ENCODE measurements around the gene NUMA1. TPM values are rescaled to one million over a fixed set of nuclear protein-coding genes. Genes with fewer than 3 reads are reported as not detected.

Gene NUMA1
- polyA plus RNA-seq, 1 donor (not counting 4 experiments of a cell fraction or from before 2014, with no cell fraction given): 38.8 TPM

GRCh38 chr11:72038491-72038890, 41.9 kb downstream of the NUMA1 start:
- H3K4me2 ChIP-seq (ENCODE audit: control insufficient read depth, extremely low read depth, insufficient read depth, low read depth, low read length): peak overlapping the region; percentile 99
- H3K9me3 ChIP-seq (ENCODE audit: control insufficient read depth, low read depth, low read length): no peaks in the 10 kb centered on the region
- H3K4me3 ChIP-seq (ENCODE audit: control insufficient read depth in 2 of 3, extremely low read depth in 1 of 3, insufficient read depth in 2 of 3, low read depth in 1 of 3, low read length in 3 of 3): no peak overlapping the region
- peaks cover 74% of the 10 kb centered on the region for H3K79me2 ChIP-seq (ENCODE audit: control insufficient read depth, insufficient read depth, low read length)
- DNase-seq (ENCODE audit: low read depth, low spot score): no peak
- TF ChIP-seq CTCF (optimal IDR thresholded peaks at IDR 0.05 in 1 of 3, IDR thresholded peaks at IDR 0.05 in 1 of 3, conservative IDR thresholded peaks at IDR 0.05 in 1 of 3; ENCODE audit: extremely low read depth in 1 of 3, insufficient read depth in 2 of 3, low read length in 3 of 3) (no peak), EZH2 (IDR thresholded peaks at IDR 0.05; ENCODE audit: low read length) (no peak)
- no peak overlapping the region for H3K9ac ChIP-seq (ENCODE audit: control insufficient read depth, extremely low read depth, insufficient read depth, low read length)
- dilution Hi-C loops (cut with MboI; ENCODE audit: extremely low pct_ligation_motif_present, low sequenced_read_pairs): no loop called here
- H3K9me1 ChIP-seq (ENCODE audit: control insufficient read depth, extremely low read depth, insufficient read depth, low read length): no peaks in the 10 kb centered on the region
- peak overlapping the region; percentile 24 for H3K27ac ChIP-seq (ENCODE audit: control insufficient read depth, insufficient read depth, low read length)
- FAIRE-seq: no peak
- H3K36me3 ChIP-seq (ENCODE audit: control insufficient read depth in 2 of 2, extremely low read depth in 1 of 2, insufficient read depth in 2 of 2, low read length in 2 of 2): peaks cover under 1 to 14% of the 10 kb centered on the region in 2 experiments
- H3K4me1 ChIP-seq (ENCODE audit: control insufficient read depth, extremely low read depth, insufficient read depth, low read length): peaks cover 54% of the 10 kb centered on the region
- H2AFZ ChIP-seq (ENCODE audit: control insufficient read depth, low read length): no peak overlapping the region
- no peaks in the 10 kb centered on the region for H3K27me3 ChIP-seq (ENCODE audit: control insufficient read depth, extremely low read depth, insufficient read depth, low read length)
- H4K20me1 ChIP-seq (ENCODE audit: control insufficient read depth, extremely low read depth, insufficient read depth, low read length): peaks cover 3% of the 10 kb centered on the region

- no peaks in the 10 kb centered on the region for H3K27me3 ChIP-seq (ENCODE audit: control insufficient read depth, extremely low read depth, insufficient read depth, low read length)
- H4K20me1 ChIP-seq (ENCODE audit: control insufficient read depth, extremely low read depth, insufficient read depth, low read length): peaks cover 3% of the 10 kb centered on the region
- peaks cover 51% of the 10 kb centered on the region for H3K4me1 ChIP-seq (ENCODE audit: control insufficient read depth, extremely low read depth, insufficient read depth, low read length)
- H3K4me3 ChIP-seq (ENCODE audit: control insufficient read depth in 2 of 3, extremely low read depth in 1 of 3, insufficient read depth in 2 of 3, low read depth in 1 of 3, low read length in 3 of 3): no peak overlapping the region
- H3K9me1 ChIP-seq (ENCODE audit: control insufficient read depth, extremely low read depth, insufficient read depth, low read length): no peaks in the 10 kb centered on the region
- FAIRE-seq (no peak), DNase-seq (ENCODE audit: low read depth, low spot score) (no peak)
- peaks cover 73% of the 10 kb centered on the region for H3K79me2 ChIP-seq (ENCODE audit: control insufficient read depth, insufficient read depth, low read length)
- no peaks in the 10 kb centered on the region for H3K9me3 ChIP-seq (ENCODE audit: control insufficient read depth, low read depth, low read length)
- no peak overlapping the region for H3K9ac ChIP-seq (ENCODE audit: control insufficient read depth, extremely low read depth, insufficient read depth, low read length)
- peak overlapping the region; percentile 55 for H3K4me2 ChIP-seq (ENCODE audit: control insufficient read depth, extremely low read depth, insufficient read depth, low read depth, low read length)
- H3K36me3 ChIP-seq (ENCODE audit: control insufficient read depth in 2 of 2, extremely low read depth in 1 of 2, insufficient read depth in 2 of 2, low read length in 2 of 2): peaks cover 2 to 16% of the 10 kb centered on the region in 2 experiments
- H2AFZ ChIP-seq (ENCODE audit: control insufficient read depth, low read length): no peak overlapping the region
- dilution Hi-C loops (cut with MboI; ENCODE audit: extremely low pct_ligation_motif_present, low sequenced_read_pairs): no loop called here
- H3K27ac ChIP-seq (ENCODE audit: control insufficient read depth, insufficient read depth, low read length): peak overlapping the region; percentile 24
- TF ChIP-seq CTCF (optimal IDR thresholded peaks at IDR 0.05 in 1 of 3, IDR thresholded peaks at IDR 0.05 in 1 of 3, conservative IDR thresholded peaks at IDR 0.05 in 1 of 3; ENCODE audit: extremely low read depth in 1 of 3, insufficient read depth in 2 of 3, low read length in 3 of 3) (no peak), EZH2 (IDR thresholded peaks at IDR 0.05; ENCODE audit: low read length) (no peak)
Observed at GRCh38 chr11:72037554-72038311, 42.6 kb downstream of the NUMA1 start.

All from keratinocyte (primary cell).